Measurements from ENCODE around the gene SHROOM3. TPM values are rescaled to one million over a fixed set of nuclear protein-coding genes. Genes with fewer than 3 reads are reported as not detected.
A peak's percentile ranks its signal among the peaks of the same experiment; 100 is the strongest.

The SHROOM3 gene
- total RNA-seq, 1 experiment from 2014 or later = 27.6 TPM

DNA sequence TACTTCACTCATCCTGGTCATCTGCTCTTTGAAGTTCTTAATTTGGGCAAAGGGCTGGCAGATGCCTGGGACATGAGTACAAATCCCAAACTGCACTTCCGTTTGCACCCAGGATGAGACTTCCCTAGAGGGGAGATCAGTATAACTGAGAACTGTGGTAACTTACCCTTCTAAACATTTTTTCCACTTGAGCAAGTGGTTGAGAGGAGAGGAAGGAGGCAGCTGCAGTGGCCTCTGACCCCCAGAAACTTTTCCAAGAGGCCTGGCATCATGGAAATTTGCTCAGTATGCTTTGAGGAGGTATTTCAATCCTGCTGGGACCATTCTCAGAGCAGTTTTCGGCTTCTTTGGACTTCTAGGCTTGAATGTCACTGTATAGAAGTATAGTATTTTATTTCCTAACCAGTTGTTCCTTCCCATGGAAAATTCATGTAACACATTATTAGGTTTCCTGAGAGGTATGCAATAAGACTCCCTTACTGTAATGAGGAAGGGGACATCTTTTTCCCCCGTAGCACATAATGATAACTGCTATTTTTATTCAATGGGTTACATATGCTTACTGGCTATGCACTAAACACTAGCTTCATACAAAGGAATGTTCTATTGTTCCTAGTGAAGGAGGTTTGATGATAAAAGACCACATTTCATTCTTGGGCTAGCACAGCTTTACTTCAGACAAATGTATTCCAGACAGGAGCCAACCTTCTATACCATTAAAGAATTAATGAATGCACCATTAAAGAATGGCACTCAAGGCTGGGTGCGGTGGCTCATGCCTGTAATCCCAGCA lies 129.3 kb downstream of the SHROOM3 start:
- H3K4me1 Mint-ChIP-seq = peaks cover 24 to 44% of the 10 kb centered on the region in 2 experiments
- no CpG with 5 or more reads among the region's 4 CpGs for WGBS (ENCODE audit: extremely low coverage, insufficient read length, low lambda C conversion rate)
- no peak overlapping the region for H4K5ac ChIP-seq (ENCODE audit: insufficient read length, low read depth, low read length)

More for the DNA sequence above, 129.3 kb downstream of the SHROOM3 start:
- Histone ChIP-seq H2AK5ac (ENCODE audit: insufficient read length, low read length) (no peak overlapping the region), H2BK20ac (ENCODE audit: low read depth, low read length, poor library complexity, severe bottlenecking) (no peak overlapping the region), H3K23me2 (ENCODE audit: insufficient read length, low read depth, low read length, poor library complexity, severe bottlenecking) (no peaks in the 10 kb centered on the region), H3K4me1 (ENCODE audit: insufficient read depth, low read length) (peaks cover 8% of the 10 kb centered on the region), H4K20me1 (ENCODE audit: control insufficient read depth, insufficient read depth, insufficient read length) (no peaks in the 10 kb centered on the region), H3K14ac (ENCODE audit: insufficient read depth, low read length) (no peak overlapping the region), H2BK120ac (ENCODE audit: low read depth, low read length, poor library complexity, severe bottlenecking) (no peak overlapping the region), H2BK12ac (ENCODE audit: insufficient read length, low read depth, low read length) (no peak overlapping the region), H3K9me3 (ENCODE audit: control insufficient read depth, low read depth, low read length) (no peaks in the 10 kb centered on the region), H3K4me2 (ENCODE audit: insufficient read depth, insufficient read length, low read length) (no peak overlapping the region), H3K18ac (ENCODE audit: insufficient read length, low read depth, low read length) (no peak overlapping the region), H2AFZ (ENCODE audit: low read length) (no peak overlapping the region), H3K56ac (ENCODE audit: insufficient read length, low read depth, low read length) (no peak overlapping the region), H3K27me3 (ENCODE audit: insufficient read depth, low read length) (no peaks in the 10 kb centered on the region), H3K79me1 (ENCODE audit: insufficient read depth, low read depth, low read length, poor library complexity, severe bottlenecking) (no peaks in the 10 kb centered on the region), H4K91ac (ENCODE audit: insufficient read length, low read depth, low read length) (no peak overlapping the region), H2BK5ac (ENCODE audit: insufficient read length, low read length) (no peak overlapping the region), H3K23ac (ENCODE audit: insufficient read length, low read depth, low read length) (no peak overlapping the region), H3T11ph (ENCODE audit: low read length) (no peak overlapping the region), H3K9ac (ENCODE audit: extremely low read depth, insufficient read length, low read length) (no peak overlapping the region), H2BK15ac (ENCODE audit: low read depth, low read length) (no peak overlapping the region), H3K79me2 (ENCODE audit: insufficient read depth, low read length) (no peaks in the 10 kb centered on the region), H3K27ac (ENCODE audit: insufficient read length, low read depth, low read length) (no peak overlapping the region), H3K4ac (ENCODE audit: low read depth, low read length) (no peak overlapping the region; the same call in 1 of the 2 replicates), H4K8ac (replicated peaks; ENCODE audit: insufficient read length, low read depth, low read length) (no peak overlapping the region)
- Mint-ChIP-seq H3K36me3 (ENCODE audit: insufficient read depth in 1 of 3, low read depth in 3 of 3) (no peaks in the 10 kb centered on the region), H3K27me3 (ENCODE audit: low read depth) (no peaks in the 10 kb centered on the region; the same call in 1 of the 2 replicates), H3K9me3 (no peaks in the 10 kb centered on the region), H3K27ac (peak overlapping the region in 1 of 3 experiments; percentile 35; a peak in 2 of 7 replicates), H3K4me3 (no peak overlapping the region)
- no peak for TF ChIP-seq CTCF (conservative IDR thresholded peaks at IDR 0.05)
- DNase-seq = no peak
